ENCODE results near the gene IFI35. TPM values are rescaled to one million over a fixed set of nuclear protein-coding genes. Genes with fewer than 3 reads are reported as not detected.
"Not testable (repeated sequence)": the region's sequence is repeated elsewhere in the genome, so short reads cannot be mapped to it uniquely, and the experiment has no call there.

IFI35 gene
- total RNA-seq, 2 experiments from 2014 or later = 33.4 to 35.8 TPM

- intact Hi-C loops (cut with micrococcal nuclease) = no loop called here
- Mint-ChIP-seq H3K27me3 (no peaks in the 10 kb centered on the region), H3K4me1 (ENCODE audit: low read depth) (no peaks in the 10 kb centered on the region), H3K4me3 (no peak overlapping the region), H3K27ac (no peak overlapping the region), H3K36me3 (ENCODE audit: low read depth) (peaks cover 14% of the 10 kb centered on the region), H3K9me3 (no peaks in the 10 kb centered on the region)
- no peak for TF ChIP-seq CTCF (IDR thresholded peaks at IDR 0.05)
- DNase-seq = no peak
- ChIA-PET CTCF (interaction anchor here (1.2 kb wide), 1 partner anchor 18 kb away, joined by 5 read pairs; no protein-coding TSS in a partner anchor), POLR2A (interaction anchor here (0.6 to 1.2 kb wide), 3 partner anchors 8 to 273 kb away, joined by 3 to 4 read pairs (median 3); no protein-coding TSS in a partner anchor)
- ATAC-seq = no peak
Measured at GRCh38 chr17:43042025-43042628, 35.5 kb downstream of the IFI35 start.

GRCh38 chr17:43043307-43043706 lies 36.7 kb downstream of the IFI35 start:
- no peak overlapping the region for H3K27ac Mint-ChIP-seq
- POLR2A ChIA-PET = no interaction called here
- ATAC-seq (no peak), DNase-seq (no peak)
- no peak overlapping the region for H3K4me3 Mint-ChIP-seq
- no peaks in the 10 kb centered on the region for H3K4me1 Mint-ChIP-seq (ENCODE audit: low read depth)
- H3K9me3 Mint-ChIP-seq = no peaks in the 10 kb centered on the region
- intact Hi-C loops (cut with micrococcal nuclease) = no loop called here
- TF ChIP-seq CTCF (IDR thresholded peaks at IDR 0.05) = no peak
- peaks cover 18% of the 10 kb centered on the region for H3K36me3 Mint-ChIP-seq (ENCODE audit: low read depth)
- CTCF ChIA-PET = interaction anchor here (1.2 kb wide), 1 partner anchor 19 kb away, joined by 5 read pairs; no protein-coding TSS in a partner anchor
- H3K27me3 Mint-ChIP-seq = no peaks in the 10 kb centered on the region

GRCh38 chr17:43044024-43044423 lies 37.4 kb downstream of the IFI35 start:
- Mint-ChIP-seq H3K4me1 (ENCODE audit: low read depth) (no peaks in the 10 kb centered on the region), H3K36me3 (ENCODE audit: low read depth) (peaks cover 22% of the 10 kb centered on the region), H3K9me3 (no peaks in the 10 kb centered on the region), H3K27ac (no peak overlapping the region), H3K27me3 (no peaks in the 10 kb centered on the region), H3K4me3 (no peak overlapping the region)
- ATAC-seq (no peak), DNase-seq (no peak)
- POLR2A ChIA-PET = interaction anchor here (0.7 kb wide), 1 partner anchor 20 kb away, joined by 3 read pairs; no protein-coding TSS in a partner anchor
- CTCF ChIA-PET = interaction anchor here (1.2 kb wide), 1 partner anchor 38 kb away, joined by 4 read pairs; no protein-coding TSS in a partner anchor
- no peak for TF ChIP-seq CTCF (IDR thresholded peaks at IDR 0.05)
- intact Hi-C loops (cut with micrococcal nuclease) = no loop called here

DNA sequence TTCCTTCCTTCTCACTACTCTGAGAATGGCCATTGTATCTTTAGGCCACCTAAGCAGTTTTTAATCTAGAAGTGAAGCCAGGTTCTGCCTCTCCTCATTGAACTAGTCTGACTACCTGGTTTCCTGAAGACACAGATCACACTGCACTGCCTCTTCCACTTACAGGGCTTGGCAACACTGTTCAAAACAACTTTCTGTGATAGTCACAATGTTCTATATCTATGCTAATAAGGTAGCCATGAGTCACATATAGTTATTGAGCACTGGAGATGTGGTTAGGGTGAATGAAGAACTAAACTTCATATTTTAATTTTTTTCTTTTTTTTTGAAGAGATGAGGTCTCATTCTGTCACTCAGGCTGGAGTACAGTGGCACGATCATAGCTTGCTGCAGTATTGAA lies 45.4 kb downstream of the IFI35 start:
- ChIA-PET POLR2A (no interaction called here), CTCF (no interaction called here)
- DNase-seq (no peak), ATAC-seq (no peak)
- Mint-ChIP-seq H3K36me3 (ENCODE audit: low read depth) (peaks cover 58% of the 10 kb centered on the region), H3K27ac (no peak overlapping the region), H3K27me3 (no peaks in the 10 kb centered on the region), H3K9me3 (no peaks in the 10 kb centered on the region), H3K4me3 (no peak overlapping the region), H3K4me1 (ENCODE audit: low read depth) (no peaks in the 10 kb centered on the region)
- intact Hi-C loops (cut with micrococcal nuclease) = no loop called here
- no peak for TF ChIP-seq CTCF (IDR thresholded peaks at IDR 0.05)

GRCh38 chr17:43053008-43053407 lies 46.4 kb downstream of the IFI35 start:
- H3K9me3 Mint-ChIP-seq; H3K4me1 Mint-ChIP-seq (ENCODE audit: low read depth); ATAC-seq; CTCF ChIA-PET; H3K27ac Mint-ChIP-seq; H3K4me3 Mint-ChIP-seq; H3K27me3 Mint-ChIP-seq; intact Hi-C loops (cut with micrococcal nuclease); POLR2A ChIA-PET; DNase-seq: not testable (repeated sequence)
- H3K36me3 Mint-ChIP-seq (ENCODE audit: low read depth) = peaks cover 54% of the 10 kb centered on the region

All from activated CD8-positive, alpha-beta T cell treated with anti-CD3 and anti-CD28 coated beads for 36 hours (primary cell).